Right atrium auricular region (tissue), 2 donors: Measurements from ENCODE around the gene CCDC157. TPM values are rescaled to one million over a fixed set of nuclear protein-coding genes. Genes with fewer than 3 reads are reported as not detected.

Source experiments
- DNase-seq: peaks from one replicate; pipeline ENCODE4 v3.0.0-alpha.2; 2019; ENCODE audit warnings: low spot score
- H3K27ac ChIP-seq, 2 donors: fragments of 200-600 bp; sonication (generic); 1 replicate in 1 of 2; 2 replicates in 1 of 2; pipeline ENCODE4 v1.5.1; 2016 to 2019
- H3K27me3 ChIP-seq, 2 donors: fragments of 200-600 bp; sonication (generic); one replicate each; pipeline versions ENCODE4 v1.5.1 to v1.6.0; 2017 to 2019
- H3K36me3 ChIP-seq: fragments of 200-600 bp; sonication (generic); one replicate; pipeline ENCODE4 v1.5.1; 2016
- H3K4me1 ChIP-seq, 2 donors: fragments of 200-600 bp; sonication (generic); one replicate each; pipeline versions ENCODE4 v1.5.1 to v1.6.0; 2017 to 2019
- H3K4me3 ChIP-seq, 2 donors: fragments of 200-600 bp; sonication (generic); 1 replicate in 1 of 2; 2 replicates in 1 of 2; pipeline ENCODE4 v1.5.1; 2017 to 2019; ENCODE audit warnings: mild to moderate bottlenecking in 1 of 2, moderate library complexity in 1 of 2
- H3K9me3 ChIP-seq, 2 donors: fragments of 200-600 bp; sonication (generic); one replicate each; pipeline ENCODE4 v1.5.1; 2019
- CTCF ChIP-seq, 2 donors: fragments of 200-600 bp; sonication (generic); IDR thresholded peaks; one replicate each; pipeline ENCODE4 v1.5.1; 2019; ENCODE audit warnings: antibody characterized with exemption in 2 of 2
- total RNA-seq, 2 donors: library from RNA; depleted of rRNA; stranded (reverse); fragments of >200 nt; gene quantifications; one replicate each; pipeline ENCODE4 v1.1.0, GENCODE V29; 2016

The CCDC157 gene
- total RNA-seq, 2 donors from 2014 or later = 0.26 to 0.55 TPM

GRCh38 chr22:30411780-30412179, 55.0 kb downstream of the CCDC157 start:
- Histone ChIP-seq H3K27ac (no peak overlapping the region), H3K4me1 (no peaks in the 10 kb centered on the region), H3K9me3 (no peaks in the 10 kb centered on the region), H3K4me3 (no peak overlapping the region), H3K27me3 (no peaks in the 10 kb centered on the region), H3K36me3 (peaks cover 40% of the 10 kb centered on the region)
- TF ChIP-seq CTCF (IDR thresholded peaks at IDR 0.05) = no peak
- no peak for DNase-seq

- no peak for TF ChIP-seq CTCF (IDR thresholded peaks at IDR 0.05)
- Histone ChIP-seq H3K27me3 (no peaks in the 10 kb centered on the region), H3K9me3 (no peaks in the 10 kb centered on the region), H3K4me3 (no peak overlapping the region), H3K27ac (no peak overlapping the region), H3K4me1 (no peaks in the 10 kb centered on the region), H3K36me3 (peaks cover 40% of the 10 kb centered on the region)
- no peak for DNase-seq
Measured at GRCh38 chr22:30413001-30413400, 56.2 kb downstream of the CCDC157 start.

GRCh38 chr22:30413745-30414524, 57.1 kb downstream of the CCDC157 start:
- no peak for DNase-seq
- Histone ChIP-seq H3K9me3 (no peaks in the 10 kb centered on the region), H3K27ac (no peak overlapping the region), H3K4me1 (no peaks in the 10 kb centered on the region), H3K36me3 (peaks cover 36% of the 10 kb centered on the region), H3K4me3 (no peak overlapping the region), H3K27me3 (no peaks in the 10 kb centered on the region)
- no peak for TF ChIP-seq CTCF (IDR thresholded peaks at IDR 0.05)

- H3K4me1 ChIP-seq = no peaks in the 10 kb centered on the region
- peaks cover 32% of the 10 kb centered on the region for H3K36me3 ChIP-seq
- no peaks in the 10 kb centered on the region for H3K27me3 ChIP-seq
- no peaks in the 10 kb centered on the region for H3K9me3 ChIP-seq
- no peak overlapping the region for H3K4me3 ChIP-seq
- DNase-seq = no peak
- no peak overlapping the region for H3K27ac ChIP-seq
- no peak for TF ChIP-seq CTCF (IDR thresholded peaks at IDR 0.05)
Measured at GRCh38 chr22:30414525-30415047, 57.8 kb downstream of the CCDC157 start.

GRCh38 chr22:30416403-30416802, 59.6 kb downstream of the CCDC157 start:
- Histone ChIP-seq H3K4me3 (no peak overlapping the region), H3K27me3 (no peaks in the 10 kb centered on the region), H3K9me3 (no peaks in the 10 kb centered on the region), H3K36me3 (peaks cover 26% of the 10 kb centered on the region), H3K4me1 (peaks cover 0 to 2% of the 10 kb centered on the region in 2 donors), H3K27ac (no peak overlapping the region)
- no peak for DNase-seq
- TF ChIP-seq CTCF (IDR thresholded peaks at IDR 0.05) = no peak
